ENCODE results near the gene PRDM15. TPM values are rescaled to one million over a fixed set of nuclear protein-coding genes. Genes with fewer than 3 reads are reported as not detected.

The PRDM15 gene
- total RNA-seq, 1 donor from 2014 or later = 16.2 TPM

DNA sequence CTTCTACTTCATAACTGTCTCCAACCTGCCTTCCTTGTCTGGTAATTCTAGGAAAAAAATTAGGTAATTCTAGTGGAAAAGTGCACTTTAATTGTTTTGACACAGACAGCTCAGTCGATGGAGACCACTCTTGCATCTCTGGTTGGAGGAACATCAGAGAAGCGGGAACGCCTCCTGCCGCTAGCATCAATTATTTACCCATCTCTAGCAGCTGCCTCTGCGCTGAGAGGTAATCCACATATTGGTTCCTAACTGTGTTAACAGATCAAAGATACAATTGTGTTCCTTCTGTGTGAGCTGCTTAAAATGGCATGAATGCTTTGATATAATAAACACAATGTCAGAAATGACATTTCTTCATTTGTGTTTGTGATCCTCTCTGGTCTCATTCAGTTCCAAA, 41.3 kb upstream of the PRDM15 start:
- H3K27me3 Mint-ChIP-seq (ENCODE audit: low read depth) = no peaks in the 10 kb centered on the region
- no peak overlapping the region for H3K27ac Mint-ChIP-seq
- no peaks in the 10 kb centered on the region for H3K9me3 Mint-ChIP-seq
- H3K4me3 Mint-ChIP-seq (ENCODE audit: low read depth) = no peak overlapping the region
- intact Hi-C loops (cut with micrococcal nuclease) = no loop called here
- peaks cover 16% of the 10 kb centered on the region for H3K36me3 Mint-ChIP-seq (ENCODE audit: low read depth)
- peaks cover 26% of the 10 kb centered on the region for H3K4me1 Mint-ChIP-seq (ENCODE audit: low read depth)
- DNase-seq (ENCODE audit: low spot score) = no peak

DNA sequence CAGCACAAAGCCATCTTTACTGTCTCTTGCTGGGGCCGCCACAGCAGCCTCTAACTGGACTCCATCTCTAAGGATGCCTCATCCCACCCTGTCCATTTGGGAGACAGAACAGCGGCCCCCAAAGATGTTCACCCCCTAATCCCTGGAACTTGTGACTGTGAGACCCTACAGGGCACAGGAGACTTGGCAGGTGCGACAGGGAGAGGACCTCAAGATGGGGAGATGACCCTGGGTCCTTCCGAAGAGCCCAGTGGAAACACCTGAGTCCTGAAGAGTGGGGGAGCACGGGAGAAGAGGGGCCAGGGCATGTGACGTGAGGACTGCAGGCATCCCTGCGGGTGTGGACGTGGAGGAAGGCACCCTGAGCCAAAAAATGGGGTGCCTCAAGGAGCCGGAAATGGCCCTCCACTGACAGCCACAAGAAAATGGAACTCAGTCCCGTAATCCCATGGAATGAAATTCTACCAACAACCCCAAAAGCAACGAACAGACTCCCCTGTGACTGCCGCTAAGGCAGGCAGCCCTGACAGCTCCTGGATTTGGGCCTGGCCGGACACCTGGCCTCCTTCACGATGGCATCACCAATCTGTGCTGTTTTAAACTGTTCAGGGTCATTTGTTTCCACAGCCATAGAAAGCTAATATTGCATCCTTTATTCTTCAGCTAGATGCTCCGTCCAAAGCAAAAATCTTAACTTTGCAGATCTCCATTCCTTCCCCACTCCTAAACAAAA, 40.7 kb upstream of the PRDM15 start:
- DNase-seq (ENCODE audit: low spot score) = no peak
- H3K4me3 Mint-ChIP-seq (ENCODE audit: low read depth) = no peak overlapping the region
- peaks cover 22% of the 10 kb centered on the region for H3K4me1 Mint-ChIP-seq (ENCODE audit: low read depth)
- H3K27ac Mint-ChIP-seq = no peak overlapping the region
- intact Hi-C loops (cut with micrococcal nuclease) = no loop called here
- no peaks in the 10 kb centered on the region for H3K27me3 Mint-ChIP-seq (ENCODE audit: low read depth)
- peaks cover 21% of the 10 kb centered on the region for H3K36me3 Mint-ChIP-seq (ENCODE audit: low read depth)
- H3K9me3 Mint-ChIP-seq = no peaks in the 10 kb centered on the region

DNA sequence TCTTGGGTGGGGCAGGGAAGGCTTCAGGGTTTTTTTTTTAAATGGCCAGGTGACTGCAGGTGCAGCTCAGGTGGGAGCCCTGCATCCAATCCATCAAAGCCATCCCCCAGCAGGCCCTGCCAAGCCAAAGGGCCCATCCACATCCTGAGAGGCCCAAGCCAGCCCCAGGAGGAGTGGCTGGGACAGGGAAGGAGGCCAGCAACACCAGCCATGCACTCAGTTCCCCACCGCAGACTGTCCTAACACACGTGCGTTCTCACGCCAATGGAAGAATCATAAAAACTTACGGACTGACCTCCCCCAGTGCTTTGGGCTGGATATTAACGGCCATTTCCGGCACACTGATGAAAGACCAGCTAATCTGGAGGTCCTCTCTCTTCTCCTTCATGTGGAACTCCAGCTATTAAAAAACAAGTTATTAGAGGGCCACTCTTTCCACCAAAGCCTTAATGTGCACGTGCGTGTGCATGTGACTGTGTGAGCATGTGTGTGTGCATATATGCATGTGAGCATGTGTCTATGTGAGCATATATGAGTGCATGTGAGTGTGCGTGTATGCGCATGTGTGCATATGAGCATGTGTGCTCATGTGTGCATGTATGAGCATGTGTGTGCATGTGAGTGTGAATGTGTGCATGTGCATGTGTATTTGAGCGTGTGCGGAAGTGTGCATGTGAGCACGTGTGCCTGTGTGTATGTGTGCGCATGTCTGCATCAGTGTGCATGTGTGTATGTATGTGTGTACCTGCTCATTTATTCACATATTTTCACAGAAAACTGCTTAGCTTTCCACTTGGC, 39.6 kb upstream of the PRDM15 start:
- peaks cover 14% of the 10 kb centered on the region for H3K4me1 Mint-ChIP-seq (ENCODE audit: low read depth)
- peaks cover 23% of the 10 kb centered on the region for H3K36me3 Mint-ChIP-seq (ENCODE audit: low read depth)
- no peaks in the 10 kb centered on the region for H3K9me3 Mint-ChIP-seq
- intact Hi-C loops (cut with micrococcal nuclease) = no loop called here
- no peaks in the 10 kb centered on the region for H3K27me3 Mint-ChIP-seq (ENCODE audit: low read depth)
- no peak overlapping the region for H3K27ac Mint-ChIP-seq
- no peak for DNase-seq (ENCODE audit: low spot score)
- H3K4me3 Mint-ChIP-seq (ENCODE audit: low read depth) = no peak overlapping the region

DNA sequence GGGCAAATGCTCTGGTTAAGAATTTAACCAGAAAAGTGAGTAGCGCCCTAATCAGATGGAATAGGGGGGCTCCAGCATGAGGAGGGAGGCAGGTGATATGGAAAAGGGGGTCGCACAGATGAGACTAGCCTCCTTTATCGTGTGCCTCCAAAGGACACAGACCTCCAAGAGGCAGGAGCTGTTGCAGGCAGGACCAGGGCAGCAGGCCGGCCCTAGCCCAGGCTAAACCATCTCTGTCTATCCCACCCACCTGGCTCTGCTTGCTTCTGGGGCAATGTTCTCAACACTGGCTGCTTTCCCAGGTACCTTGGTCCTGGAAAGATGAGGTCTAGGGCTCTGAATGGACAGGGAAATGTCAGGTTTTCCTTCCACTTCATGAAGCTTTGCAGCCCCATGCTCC, 38.4 kb upstream of the PRDM15 start:
- H3K9me3 Mint-ChIP-seq = no peaks in the 10 kb centered on the region
- peaks cover 6% of the 10 kb centered on the region for H3K4me1 Mint-ChIP-seq (ENCODE audit: low read depth)
- peaks cover 28% of the 10 kb centered on the region for H3K36me3 Mint-ChIP-seq (ENCODE audit: low read depth)
- H3K4me3 Mint-ChIP-seq (ENCODE audit: low read depth) = no peak overlapping the region
- no peak overlapping the region for H3K27ac Mint-ChIP-seq
- no peak for DNase-seq (ENCODE audit: low spot score)
- H3K27me3 Mint-ChIP-seq (ENCODE audit: low read depth) = no peaks in the 10 kb centered on the region
- intact Hi-C loops (cut with micrococcal nuclease) = no loop called here

DNA sequence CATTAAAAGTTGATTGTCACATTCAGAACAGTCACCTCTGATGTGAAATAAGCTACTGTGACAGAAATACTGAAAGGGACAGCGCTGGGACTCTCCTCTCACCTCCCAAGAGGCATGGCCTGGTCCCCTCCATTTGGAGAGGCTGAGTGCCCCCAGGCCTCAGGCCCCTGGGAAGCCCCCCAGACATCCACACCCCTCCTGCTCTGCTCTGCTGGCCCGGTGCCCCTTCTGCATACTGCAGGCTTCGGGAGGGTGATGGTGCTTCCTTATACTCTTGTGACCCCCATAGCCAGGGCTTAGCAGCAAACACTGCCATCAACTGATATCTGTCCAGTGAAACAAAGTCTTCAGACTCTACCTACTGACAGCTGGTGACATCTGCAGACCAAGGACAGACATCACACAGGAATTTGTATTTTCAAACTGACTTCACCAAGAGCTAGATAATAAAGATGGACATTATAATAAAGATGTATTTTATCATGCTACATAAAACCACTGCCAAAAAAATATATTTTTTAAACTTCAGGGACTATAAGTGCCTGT, 37.8 kb upstream of the PRDM15 start:
- Mint-ChIP-seq H3K27me3 (ENCODE audit: low read depth) (no peaks in the 10 kb centered on the region), H3K27ac (no peak overlapping the region), H3K36me3 (ENCODE audit: low read depth) (peaks cover 30% of the 10 kb centered on the region), H3K9me3 (no peaks in the 10 kb centered on the region), H3K4me1 (ENCODE audit: low read depth) (peaks cover 6% of the 10 kb centered on the region), H3K4me3 (ENCODE audit: low read depth) (no peak overlapping the region)
- no peak for DNase-seq (ENCODE audit: low spot score)
- intact Hi-C loops (cut with micrococcal nuclease) = no loop called here

DNA sequence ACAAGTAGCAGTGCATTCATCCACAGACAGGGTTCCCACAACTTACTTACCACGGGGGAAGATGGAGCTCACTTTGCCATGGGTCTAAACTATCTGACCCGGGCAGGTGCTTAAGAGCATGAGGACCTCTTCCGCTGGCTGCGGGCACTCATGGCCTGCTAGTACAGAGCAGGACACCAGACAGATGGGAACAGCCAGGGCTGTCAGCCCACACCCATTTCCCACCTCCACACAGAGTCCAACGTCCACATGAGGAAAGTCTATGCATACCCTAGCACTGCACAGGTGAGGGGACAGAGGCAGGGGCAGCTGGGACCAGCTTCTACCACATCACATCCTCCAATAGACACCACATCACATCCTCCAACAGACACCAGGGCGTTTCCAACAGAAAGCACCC, 35.8 kb upstream of the PRDM15 start:
- no peak overlapping the region for H3K27ac Mint-ChIP-seq
- H3K4me3 Mint-ChIP-seq (ENCODE audit: low read depth) = no peak overlapping the region
- no peaks in the 10 kb centered on the region for H3K9me3 Mint-ChIP-seq
- H3K27me3 Mint-ChIP-seq (ENCODE audit: low read depth) = no peaks in the 10 kb centered on the region
- H3K4me1 Mint-ChIP-seq (ENCODE audit: low read depth) = no peaks in the 10 kb centered on the region
- no peak for DNase-seq (ENCODE audit: low spot score)
- intact Hi-C loops (cut with micrococcal nuclease) = no loop called here
- H3K36me3 Mint-ChIP-seq (ENCODE audit: low read depth) = peaks cover 32% of the 10 kb centered on the region

DNA sequence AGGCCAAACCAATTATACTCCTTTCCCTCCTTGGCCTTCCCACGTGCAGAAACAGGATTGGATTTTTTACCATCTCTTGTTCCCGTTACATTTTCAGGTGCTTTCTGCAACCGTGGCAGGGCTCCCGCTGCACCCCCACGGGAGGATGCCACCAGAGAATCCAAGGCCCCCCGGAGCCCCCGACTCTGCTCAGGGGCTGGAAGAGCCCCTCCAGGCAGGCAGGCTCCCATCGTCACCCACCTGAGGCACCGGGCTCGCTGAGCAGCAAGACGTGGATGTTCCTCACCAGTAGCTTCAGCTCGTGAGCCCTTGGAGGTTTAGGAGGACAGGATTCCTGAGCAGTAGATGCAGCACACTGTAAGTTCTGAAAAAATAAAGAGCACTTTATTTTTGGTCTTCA, 35.2 kb upstream of the PRDM15 start:
- no peak overlapping the region for H3K4me3 Mint-ChIP-seq (ENCODE audit: low read depth)
- H3K27ac Mint-ChIP-seq = no peak overlapping the region
- DNase-seq (ENCODE audit: low spot score) = no peak
- peaks cover 32% of the 10 kb centered on the region for H3K36me3 Mint-ChIP-seq (ENCODE audit: low read depth)
- intact Hi-C loops (cut with micrococcal nuclease) = no loop called here
- H3K4me1 Mint-ChIP-seq (ENCODE audit: low read depth) = no peaks in the 10 kb centered on the region
- H3K27me3 Mint-ChIP-seq (ENCODE audit: low read depth) = no peaks in the 10 kb centered on the region
- no peaks in the 10 kb centered on the region for H3K9me3 Mint-ChIP-seq

DNA sequence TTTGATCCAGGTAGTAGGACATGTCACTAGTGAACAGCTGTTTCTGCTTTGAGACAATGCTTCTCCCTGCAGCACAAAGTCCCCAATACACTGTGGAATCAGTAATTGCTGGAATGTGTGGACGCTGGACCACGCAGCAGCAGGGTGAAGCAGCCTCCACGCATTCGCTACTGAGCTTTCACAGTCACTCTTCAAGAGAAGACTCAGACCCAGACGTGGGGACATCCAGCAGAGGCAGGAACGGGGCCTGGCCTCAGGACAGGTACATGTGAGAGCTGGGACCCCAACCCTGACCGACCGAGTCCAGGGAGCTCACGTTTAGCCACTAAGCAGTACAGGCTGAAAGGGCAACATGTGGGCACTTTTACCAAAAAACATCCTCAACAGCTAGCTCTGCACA, 34.1 kb upstream of the PRDM15 start:
- no peaks in the 10 kb centered on the region for H3K27me3 Mint-ChIP-seq (ENCODE audit: low read depth)
- intact Hi-C loops (cut with micrococcal nuclease) = no loop called here
- peaks cover 32% of the 10 kb centered on the region for H3K36me3 Mint-ChIP-seq (ENCODE audit: low read depth)
- no peak overlapping the region for H3K4me3 Mint-ChIP-seq (ENCODE audit: low read depth)
- no peaks in the 10 kb centered on the region for H3K9me3 Mint-ChIP-seq
- no peak overlapping the region for H3K27ac Mint-ChIP-seq
- DNase-seq (ENCODE audit: low spot score) = no peak
- no peaks in the 10 kb centered on the region for H3K4me1 Mint-ChIP-seq (ENCODE audit: low read depth)

DNA sequence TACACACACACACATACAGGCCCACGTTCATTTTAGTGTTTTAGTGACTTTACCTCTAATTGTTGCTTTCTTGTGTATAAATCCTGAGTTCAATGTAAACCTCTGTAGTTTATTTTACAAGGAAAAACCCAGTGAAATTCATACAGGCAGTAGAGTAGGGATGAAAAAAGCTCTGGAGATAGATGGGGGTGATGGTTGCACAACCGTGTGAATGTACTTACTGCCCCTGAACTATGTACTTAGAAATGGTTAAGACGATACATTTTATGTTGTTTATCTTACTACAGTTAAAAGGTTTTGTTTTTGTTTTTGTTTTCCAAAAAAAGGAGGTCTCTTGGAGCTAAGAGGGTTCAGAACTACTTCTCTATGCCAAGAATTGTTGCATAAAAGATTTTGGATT, 29.7 kb upstream of the PRDM15 start:
- Mint-ChIP-seq H3K27me3 (ENCODE audit: low read depth) (no peaks in the 10 kb centered on the region), H3K4me1 (ENCODE audit: low read depth) (no peaks in the 10 kb centered on the region), H3K9me3 (no peaks in the 10 kb centered on the region), H3K4me3 (ENCODE audit: low read depth) (no peak overlapping the region), H3K27ac (no peak overlapping the region), H3K36me3 (ENCODE audit: low read depth) (peaks cover 9% of the 10 kb centered on the region)
- no peak for DNase-seq (ENCODE audit: low spot score)
- intact Hi-C loops (cut with micrococcal nuclease) = no loop called here

DNA sequence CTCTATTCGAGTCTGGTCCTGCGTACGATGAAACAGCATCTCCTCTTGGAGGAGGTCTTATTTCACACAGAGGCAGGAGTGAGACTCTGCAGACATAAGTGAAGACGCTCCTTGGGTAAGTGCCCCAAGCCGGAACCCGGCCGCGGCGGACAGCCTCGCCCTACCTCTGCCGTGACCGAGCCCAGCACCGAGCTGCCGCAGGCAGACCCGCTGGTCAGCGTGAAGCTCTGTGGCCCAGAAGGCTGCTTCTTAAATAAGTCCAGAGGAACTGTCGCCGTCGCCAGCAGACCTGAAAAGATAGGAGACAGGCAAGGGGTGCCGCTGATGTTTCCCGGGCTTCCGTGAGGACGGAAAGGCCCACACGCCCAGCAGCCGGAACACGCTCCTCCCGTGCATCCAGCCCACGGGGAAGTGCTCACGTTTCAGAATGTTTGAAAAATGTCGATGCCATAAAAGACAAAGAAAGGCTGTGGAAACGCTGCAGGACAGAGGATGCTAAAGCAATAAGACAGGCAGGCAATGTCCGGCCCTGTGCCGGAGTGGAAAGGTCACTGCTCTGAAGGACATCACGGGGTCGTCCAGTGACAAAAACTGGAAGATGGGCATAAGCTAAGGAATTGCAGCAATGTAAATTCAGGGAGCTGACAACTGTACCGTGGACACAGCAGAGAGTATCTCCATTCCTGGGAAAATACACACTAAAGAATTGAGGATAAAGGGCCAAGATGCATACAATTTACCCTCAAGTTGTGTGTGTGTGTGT, 28.5 kb upstream of the PRDM15 start:
- Mint-ChIP-seq H3K36me3 (ENCODE audit: low read depth) (peaks cover 4% of the 10 kb centered on the region), H3K27ac (no peak overlapping the region), H3K4me3 (ENCODE audit: low read depth) (no peak overlapping the region), H3K4me1 (ENCODE audit: low read depth) (no peaks in the 10 kb centered on the region), H3K27me3 (ENCODE audit: low read depth) (no peaks in the 10 kb centered on the region), H3K9me3 (no peaks in the 10 kb centered on the region)
- intact Hi-C loops (cut with micrococcal nuclease) = no loop called here
- no peak for DNase-seq (ENCODE audit: low spot score)

DNA sequence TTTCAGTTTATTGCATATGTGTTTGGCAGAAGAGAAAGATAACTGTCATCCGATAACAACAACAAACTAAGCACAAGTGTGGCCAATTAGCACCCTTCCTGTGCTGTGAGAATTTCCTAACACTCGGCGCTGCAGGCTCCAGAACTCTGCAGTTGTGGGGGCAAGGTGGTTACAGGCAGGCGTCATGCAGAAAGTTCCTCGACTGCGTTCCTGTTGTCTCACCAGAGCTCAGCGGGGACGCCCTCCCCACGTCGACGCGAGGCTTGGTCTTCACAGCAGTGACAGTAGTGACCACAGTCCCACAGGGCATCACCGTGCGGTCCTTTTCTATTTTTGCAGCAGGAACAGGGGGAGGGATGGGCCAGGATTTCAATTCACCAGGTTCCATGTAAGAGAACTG, 27.6 kb upstream of the PRDM15 start:
- H3K36me3 Mint-ChIP-seq (ENCODE audit: low read depth) = peaks cover 7% of the 10 kb centered on the region
- DNase-seq (ENCODE audit: low spot score) = no peak
- no peaks in the 10 kb centered on the region for H3K9me3 Mint-ChIP-seq
- no peaks in the 10 kb centered on the region for H3K4me1 Mint-ChIP-seq (ENCODE audit: low read depth)
- no peak overlapping the region for H3K27ac Mint-ChIP-seq
- H3K27me3 Mint-ChIP-seq (ENCODE audit: low read depth) = no peaks in the 10 kb centered on the region
- no peak overlapping the region for H3K4me3 Mint-ChIP-seq (ENCODE audit: low read depth)
- intact Hi-C loops (cut with micrococcal nuclease) = no loop called here

DNA sequence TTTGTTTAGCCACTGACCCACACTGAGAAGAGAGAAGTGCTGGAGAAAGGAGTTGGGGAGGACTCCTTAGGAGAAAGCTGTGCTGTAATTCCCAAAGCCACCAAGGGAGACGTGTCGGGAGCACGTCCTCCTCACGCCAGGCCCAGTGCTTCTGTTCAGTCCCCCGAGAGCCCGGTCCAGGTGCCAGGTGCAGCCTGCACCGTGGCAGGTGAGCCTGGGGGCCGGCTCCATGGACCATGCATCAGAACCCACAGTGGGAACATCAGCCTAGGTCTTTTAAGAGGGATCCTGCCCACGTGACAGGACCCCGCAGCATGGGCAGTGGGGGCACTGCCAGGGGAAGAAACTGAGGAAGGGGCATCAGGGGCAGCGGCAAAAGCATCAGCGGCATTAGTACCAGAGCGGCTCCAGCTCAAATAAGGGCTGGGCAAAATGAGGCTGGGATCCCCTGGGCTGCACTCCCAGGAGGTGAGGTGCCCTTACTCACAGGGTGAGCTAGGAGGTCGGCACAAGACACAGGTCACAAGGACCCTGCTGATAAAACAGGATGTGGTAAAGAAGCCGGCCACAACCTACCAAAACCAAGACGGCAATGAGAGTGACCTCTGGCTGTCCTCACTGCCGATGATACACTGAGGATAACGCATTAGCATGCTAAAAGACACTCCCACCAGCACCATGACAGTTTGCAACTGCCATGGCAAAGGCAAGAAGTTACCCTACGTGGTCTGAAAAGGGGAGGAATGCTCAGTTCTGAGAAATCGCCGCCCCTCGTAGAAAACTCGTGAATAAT, 24.6 kb upstream of the PRDM15 start:
- Mint-ChIP-seq H3K27me3 (ENCODE audit: low read depth) (no peaks in the 10 kb centered on the region), H3K4me1 (ENCODE audit: low read depth) (peaks cover 19% of the 10 kb centered on the region), H3K4me3 (ENCODE audit: low read depth) (no peak overlapping the region), H3K9me3 (no peaks in the 10 kb centered on the region), H3K27ac (no peak overlapping the region), H3K36me3 (ENCODE audit: low read depth) (peaks cover 20% of the 10 kb centered on the region)
- intact Hi-C loops (cut with micrococcal nuclease) = no loop called here
- no peak for DNase-seq (ENCODE audit: low spot score)
